H1 (cell line): Measurements from ENCODE around the gene CASP3. TPM values are rescaled to one million over a fixed set of nuclear protein-coding genes. Genes with fewer than 3 reads are reported as not detected.
A peak's percentile ranks its signal among the peaks of the same experiment; 100 is the strongest.

ENCODE experiments used
- CTCF ChIA-PET: fragments of 300-600 bp; sonication (Branson Sonifier 250); formaldehyde crosslinking; loops from one replicate; lab custom pipeline; 2021; ENCODE audit not compliant: partially characterized antibody; lab: Charles Lee
- POLR2A ChIA-PET: fragments of 300-600 bp; sonication (Branson Sonifier 250); formaldehyde crosslinking; loops from one replicate; lab custom pipeline; 2021; ENCODE audit warnings: inconsistent platforms; ENCODE audit not compliant: partially characterized antibody; lab: Charles Lee
- DNase-seq, 2 experiments: peaks; one replicate each; pipeline versions ENCODE4 v3.0.0 to v3.0.0-alpha.2; 2010 to 2022; ENCODE audit warnings: low spot score in 2 of 2, low read depth in 1 of 2, mixed read lengths in 1 of 2
- FAIRE-seq: peaks from 2 replicates; lab custom pipeline; 2011; peaks lifted over from hg19 to GRCh38; lab: Jason Lieb, UNC
- H2AFZ ChIP-seq: 2 replicates; pipeline ENCODE4 v1.8.1; 2012; ENCODE audit warnings: low read length, inconsistent platforms
- H2AK5ac ChIP-seq: 2 replicates; pipeline ENCODE4 v1.6.1; 2013; ENCODE audit warnings: low read depth, low read length
- H2BK120ac ChIP-seq: replicated peaks from 2 replicates; pipeline ENCODE3; 2013; ENCODE audit warnings: low read depth, low read length, inconsistent platforms
- H2BK12ac ChIP-seq: 2 replicates; pipeline ENCODE4 v1.6.1; 2013; ENCODE audit warnings: low read depth, low read length
- H2BK15ac ChIP-seq: 2 replicates; pipeline ENCODE4 v1.6.1; 2013; ENCODE audit warnings: low read length
- H2BK20ac ChIP-seq: 2 replicates; pipeline ENCODE4 v1.6.1; 2013; ENCODE audit warnings: low read length
- H2BK5ac ChIP-seq: 2 replicates; pipeline ENCODE4 v1.6.1; 2013; ENCODE audit warnings: low read depth, low read length
- H3K14ac ChIP-seq: 2 replicates; pipeline ENCODE4 v1.6.1; 2013; ENCODE audit warnings: inconsistent platforms; ENCODE audit not compliant: insufficient read length
- H3K18ac ChIP-seq: 2 replicates; pipeline ENCODE4 v1.6.1; 2013; ENCODE audit warnings: low read length; ENCODE audit errors: extremely low read depth
- H3K23ac ChIP-seq: 2 replicates; pipeline ENCODE4 v1.6.1; 2013; ENCODE audit warnings: inconsistent platforms; ENCODE audit not compliant: insufficient read length
- H3K23me2 ChIP-seq: 2 replicates; pipeline ENCODE4 v1.6.1; 2013; ENCODE audit warnings: low read depth, low read length
- H3K27ac ChIP-seq: 2 replicates; pipeline ENCODE4 v1.6.1; 2011; ENCODE audit warnings: low read depth, low read length, inconsistent platforms
- H3K27me3 ChIP-seq, 4 experiments: replicated peaks in 1 of 4; 1 replicate in 1 of 4; 2 replicates in 3 of 4; pipeline versions ENCODE4 v1.6.1 to v1.8.1; 2011 to 2013; ENCODE audit warnings: low read length in 3 of 4, mild to moderate bottlenecking in 3 of 4, inconsistent platforms in 2 of 4, mixed read lengths in 2 of 4, moderate library complexity in 1 of 4; ENCODE audit not compliant: control insufficient read depth in 3 of 4, insufficient read depth in 3 of 4; ENCODE audit errors: extremely low read depth in 1 of 4
- H3K36me3 ChIP-seq, 4 experiments: 2 replicates each; pipeline versions ENCODE4 v1.6.1 to v1.8.1; 2011 to 2013; ENCODE audit warnings: mild to moderate bottlenecking in 4 of 4, low read length in 3 of 4, moderate library complexity in 2 of 4, control low read depth in 1 of 4, inconsistent platforms in 1 of 4; ENCODE audit not compliant: insufficient read depth in 4 of 4, control insufficient read depth in 2 of 4
- H3K4ac ChIP-seq: replicated peaks from 2 replicates; pipeline ENCODE3; 2013; ENCODE audit warnings: low read length, low read depth, mixed read lengths, inconsistent platforms; ENCODE audit not compliant: insufficient read length
- H3K4me1 ChIP-seq, 4 experiments: replicated peaks in 1 of 4; 1 replicate in 1 of 4; 2 replicates in 3 of 4; pipeline versions ENCODE4 v1.6.1 to v1.8.1; 2011 to 2013; ENCODE audit warnings: low read length in 3 of 4, inconsistent platforms in 2 of 4, mixed read lengths in 1 of 4; ENCODE audit not compliant: insufficient read depth in 4 of 4, control insufficient read depth in 3 of 4
- H3K4me2 ChIP-seq, 2 experiments: 2 replicates each; pipeline versions ENCODE4 v1.6.1 to v1.8.1; 2011 to 2013; ENCODE audit warnings: low read depth in 2 of 2, low read length in 2 of 2, control low read depth in 1 of 2, inconsistent platforms in 1 of 2, mild to moderate bottlenecking in 1 of 2; ENCODE audit not compliant: insufficient read depth in 1 of 2
- H3K4me3 ChIP-seq, 4 experiments: fragments of 200-600, 300-600 bp in 1 of 4; sonication (generic), shearing (Covaris generic), sonication (Bioruptor Twin) in 1 of 4; 2 replicates each; pipeline versions ENCODE4 v1.5.1 to v1.8.1; 2011 to 2016; ENCODE audit warnings: low read length in 4 of 4, low read depth in 3 of 4, control low read depth in 2 of 4, inconsistent platforms in 2 of 4, mild to moderate bottlenecking in 2 of 4, mixed read lengths in 1 of 4, moderate library complexity in 1 of 4; ENCODE audit not compliant: insufficient read depth in 2 of 4; ENCODE audit errors: extremely low read depth in 1 of 4
- H3K56ac ChIP-seq: replicated peaks from 2 replicates; pipeline ENCODE3; 2013; ENCODE audit warnings: low read depth, mild to moderate bottlenecking, mixed read lengths, low read length, inconsistent platforms; ENCODE audit not compliant: insufficient read length
- H3K79me1 ChIP-seq: 2 replicates; pipeline ENCODE4 v1.6.1; 2013; ENCODE audit warnings: low read depth, low read length, control low read depth
- H3K79me2 ChIP-seq, 2 experiments: 2 replicates each; pipeline versions ENCODE4 v1.6.1 to v1.8.1; 2012 to 2013; ENCODE audit warnings: low read length in 2 of 2, mild to moderate bottlenecking in 2 of 2, inconsistent platforms in 1 of 2; ENCODE audit not compliant: insufficient read depth in 2 of 2, control insufficient read depth in 1 of 2
- H3K9ac ChIP-seq, 4 experiments: replicated peaks in 1 of 4; 1 replicate in 1 of 4; 2 replicates in 3 of 4; pipeline versions ENCODE4 v1.6.1 to v1.8.1; 2011 to 2013; ENCODE audit warnings: low read depth in 3 of 4, low read length in 3 of 4, control low read depth in 2 of 4, mild to moderate bottlenecking in 2 of 4, moderate library complexity in 2 of 4, inconsistent platforms in 1 of 4; ENCODE audit errors: extremely low read depth in 1 of 4
- H3K9me3 ChIP-seq, 2 experiments: 2 replicates each; pipeline versions ENCODE4 v1.6.1 to v1.8.1; 2012 to 2013; ENCODE audit warnings: mild to moderate bottlenecking in 2 of 2, moderate library complexity in 2 of 2, control low read depth in 1 of 2, inconsistent platforms in 1 of 2, low read depth in 1 of 2, low read length in 1 of 2, mixed read lengths in 1 of 2; ENCODE audit not compliant: insufficient read depth in 2 of 2
- H4K20me1 ChIP-seq, 2 experiments: replicated peaks in 1 of 2; 2 replicates each; pipeline versions ENCODE3 to v1.8.1; 2011 to 2013; ENCODE audit warnings: inconsistent platforms in 2 of 2, low read length in 2 of 2, mild to moderate bottlenecking in 1 of 2; ENCODE audit not compliant: insufficient read depth in 2 of 2, control insufficient read depth in 1 of 2
- H4K5ac ChIP-seq: 2 replicates; pipeline ENCODE4 v1.6.1; 2013; ENCODE audit warnings: low read length, low read depth, mixed read lengths, inconsistent platforms; ENCODE audit not compliant: insufficient read length
- H4K8ac ChIP-seq: 2 replicates; pipeline ENCODE4 v1.8.0; 2013; ENCODE audit warnings: mild to moderate bottlenecking, moderate library complexity, low read length, inconsistent platforms; ENCODE audit not compliant: insufficient read depth; ENCODE audit errors: extremely low read depth
- H4K91ac ChIP-seq: replicated peaks from 2 replicates; pipeline ENCODE3; 2013; ENCODE audit warnings: low read length, mixed read lengths, inconsistent platforms; ENCODE audit not compliant: insufficient read length
- BCL11A ChIP-seq, 2 experiments: IDR thresholded peaks; one replicate each; pipeline ENCODE4 v1.6.1; 2011; ENCODE audit warnings: low read depth in 2 of 2, low read length in 2 of 2, mild to moderate bottlenecking in 2 of 2
- FOSL1 ChIP-seq: IDR thresholded peaks from 2 replicates; pipeline ENCODE4 v1.6.1; 2011; ENCODE audit warnings: mild to moderate bottlenecking, low read depth, low read length, moderate library complexity; ENCODE audit not compliant: insufficient read depth
- WGBS, 2 experiments: shearing (Covaris generic) in 1 of 2; methylation state at CpG; one replicate each; pipeline versions ENCODE4 v1.1.6 to v1.1.7; 2013 to 2015; ENCODE audit warnings: low lambda C conversion rate in 2 of 2, mixed read lengths in 2 of 2, inconsistent platforms in 1 of 2, low coverage in 1 of 2, missing lambda C conversion rate in 1 of 2; ENCODE audit not compliant: insufficient replicate concordance in 2 of 2, insufficient coverage in 1 of 2, insufficient read length in 1 of 2; ENCODE audit errors: extremely low coverage in 1 of 2, missing lambda C conversion rate in 1 of 2; 5-methylcytosine and 5-hydroxymethylcytosine counted together
- polyA plus RNA-seq, 7 experiments: library from polyadenylated mRNA; depleted of rRNA in 3 of 7; stranded (reverse) in 5 of 7; unstranded in 2 of 7; fragments of >200 nt in 5 of 7; fragments of 200-250 nt in 2 of 7; gene quantifications; 1 replicate in 5 of 7; 2 replicates in 1 of 7; 4 replicates in 1 of 7; pipeline versions ENCODE4 v1.2.1 to v1.2.3, GENCODE V29; 2011 to 2013; ENCODE audit warnings: missing spikeins in 2 of 7, mixed read lengths in 2 of 7
- total RNA-seq: library from RNA; stranded (reverse); fragmentation: NEBNext Ultra II Directional; extraction: Animal tissue kit (Norgen Biotek cat#: 25700); gene quantifications from 2 replicates; pipeline ENCODE4 v1.2.1, GENCODE V29; 2021

The CASP3 gene
- total and polyA plus RNA-seq, 2 of the 8 experiments (the other 6 are each of a cell fraction or from before 2014, with no cell fraction given): 27.8 to 82.5 TPM

DNA sequence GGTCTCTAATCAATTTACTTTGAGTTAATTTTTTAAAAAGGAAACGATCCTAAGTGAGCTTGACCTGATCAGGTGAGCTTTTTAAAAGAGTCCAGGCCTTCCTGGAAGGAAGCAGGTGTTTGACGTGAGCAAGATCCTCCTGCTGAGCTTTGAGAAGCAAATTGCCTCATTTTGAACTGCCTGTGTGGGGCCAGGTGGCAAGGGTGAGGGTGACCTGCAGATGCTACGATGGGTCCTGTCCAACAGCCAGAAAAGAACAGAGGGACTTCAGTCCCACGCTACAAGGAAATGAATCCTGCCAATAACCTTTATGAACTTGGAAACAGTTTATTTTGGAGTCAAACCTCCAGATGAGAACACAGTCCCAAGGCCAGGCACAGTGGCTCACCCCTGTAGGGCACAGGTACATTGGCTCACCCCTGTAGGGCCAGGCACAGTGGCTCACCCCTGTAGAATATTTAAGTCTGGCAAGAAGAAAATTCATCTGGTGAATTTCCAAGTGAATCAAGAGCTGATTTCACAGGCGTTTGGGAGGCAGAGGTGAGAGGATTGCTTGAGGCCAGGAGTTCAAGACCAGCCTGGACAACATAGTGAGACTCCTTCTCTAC, 58.1 kb downstream of the CASP3 start:
- H3K36me3 ChIP-seq: no peaks in the 10 kb centered on the region
- no peaks in the 10 kb centered on the region for H3K4me1 ChIP-seq
- no peak overlapping the region for H3K23ac ChIP-seq
- H3K56ac ChIP-seq: no peak overlapping the region
- 82% methylated on average over 5 of the region's 5 CpGs; no CpG with 5 or more reads in 1 of the 2 experiments for WGBS, 2 experiments
- H2BK15ac ChIP-seq: no peak overlapping the region
- H3K9me3 ChIP-seq: no peaks in the 10 kb centered on the region; a peak in 1 of 4 replicates
- H3K4me3 ChIP-seq: no peak overlapping the region
- no peak overlapping the region for H3K18ac ChIP-seq
- ChIA-PET POLR2A (no interaction called here), CTCF (interaction anchor here (0.6 kb wide), 1 partner anchor 505 kb away, joined by 3 read pairs; no protein-coding TSS in a partner anchor)
- H3K27ac ChIP-seq: no peak overlapping the region
- no peak overlapping the region for H3K4me2 ChIP-seq
- no peak overlapping the region for H4K91ac ChIP-seq
- no peak overlapping the region for H3K14ac ChIP-seq
- H3K79me2 ChIP-seq: no peaks in the 10 kb centered on the region
- no peak overlapping the region for H4K5ac ChIP-seq
- H2BK20ac ChIP-seq: no peak overlapping the region
- no peak overlapping the region for H4K8ac ChIP-seq
- FAIRE-seq (no peak), DNase-seq (no peak)
- H2BK5ac ChIP-seq: no peak overlapping the region
- H3K23me2 ChIP-seq: no peaks in the 10 kb centered on the region
- H2AK5ac ChIP-seq: no peak overlapping the region
- no peak overlapping the region for H2BK120ac ChIP-seq
- 0 out of 2 replicates have a peak overlapping the region, but pooled peaks have one; percentile 39 for H2BK12ac ChIP-seq
- H4K20me1 ChIP-seq: no peaks in the 10 kb centered on the region
- no peaks in the 10 kb centered on the region for H3K79me1 ChIP-seq
- H3K27me3 ChIP-seq: no peaks in the 10 kb centered on the region
- no peak overlapping the region for H3K4ac ChIP-seq
- no peak overlapping the region for H2AFZ ChIP-seq
- H3K9ac ChIP-seq: no peak overlapping the region
- no peak for TF ChIP-seq BCL11A (IDR thresholded peaks at IDR 0.05; ENCODE audit: low read depth in 2 of 2, low read length in 2 of 2)
- TF ChIP-seq FOSL1: no peak
